Measurements from ENCODE around the gene ZNF543. TPM values are rescaled to one million over a fixed set of nuclear protein-coding genes. Genes with fewer than 3 reads are reported as not detected.
A peak's percentile ranks its signal among the peaks of the same experiment; 100 is the strongest.

ZNF543 gene
- total RNA-seq, 1 experiment from 2014 or later = 8.4 TPM

GRCh38 chr19:57280165-57280961 is 39.9 kb upstream of the ZNF543 start, which contains the start of gene ZNF460 (continued):
- TF ChIP-seq HMGA2 (CRISPR knock-in tag; IDR thresholded peaks at IDR 0.05) (no peak), ATF6 (CRISPR knock-in tag; IDR thresholded peaks at IDR 0.05) (no peak), ZNF512 (CRISPR knock-in tag; IDR thresholded peaks at IDR 0.05; ENCODE audit: borderline replicate concordance) (no peak), ZNF219 (CRISPR knock-in tag; IDR thresholded peaks at IDR 0.05; ENCODE audit: borderline replicate concordance) (no peak; the same call in 1 of the 2 replicates), TCF7 (CRISPR knock-in tag; IDR thresholded peaks at IDR 0.05; ENCODE audit: low read depth) (no peak), ERG (CRISPR knock-in tag; IDR thresholded peaks at IDR 0.05) (no peak), SMAD4 (CRISPR knock-in tag; IDR thresholded peaks at IDR 0.05) (no peak), FOXP4 (CRISPR knock-in tag; IDR thresholded peaks at IDR 0.05) (peak; percentile 80), ZSCAN18 (CRISPR knock-in tag; IDR thresholded peaks at IDR 0.05) (no peak), KAT7 (CRISPR knock-in tag; IDR thresholded peaks at IDR 0.05; ENCODE audit: borderline replicate concordance) (no peak), AFF4 (CRISPR knock-in tag; IDR thresholded peaks at IDR 0.05; ENCODE audit: borderline replicate concordance) (no peak), E2F4 (CRISPR knock-in tag; IDR thresholded peaks at IDR 0.05; ENCODE audit: borderline replicate concordance, low read depth) (no peak), ZNF416 (CRISPR knock-in tag; IDR thresholded peaks at IDR 0.05) (no peak), GRHL2 (CRISPR knock-in tag; IDR thresholded peaks at IDR 0.05; ENCODE audit: insufficient replicate concordance, severe bottlenecking) (no peak), NFYB (CRISPR knock-in tag; conservative IDR thresholded peaks at IDR 0.05; ENCODE audit: low read depth) (peak; percentile 56), ZNF425 (CRISPR knock-in tag; conservative IDR thresholded peaks at IDR 0.05) (no peak), MYBL2 (CRISPR knock-in tag; IDR thresholded peaks at IDR 0.05) (peak; percentile 41; the same call in 1 of the 2 replicates), RORB (CRISPR knock-in tag; IDR thresholded peaks at IDR 0.05) (no peak), FOXK1 (CRISPR knock-in tag; IDR thresholded peaks at IDR 0.05) (peak; percentile 93; the same call in 1 of the 2 replicates), JAZF1 (CRISPR knock-in tag; IDR thresholded peaks at IDR 0.05) (no peak), USF2 (CRISPR knock-in tag; IDR thresholded peaks at IDR 0.05) (no peak)

All from WTC11 (cell line).